H9 (cell line): Measurements from ENCODE around the gene NUP188. TPM values are rescaled to one million over a fixed set of nuclear protein-coding genes. Genes with fewer than 3 reads are reported as not detected.
A peak's percentile ranks its signal among the peaks of the same experiment; 100 is the strongest.

Source experiments
- DNase-seq: peaks from one replicate; pipeline ENCODE4 v3.0.0-alpha.2; 2017
- H2AFZ ChIP-seq: one replicate; pipeline ENCODE4 v1.6.1; 2013; ENCODE audit warnings: mild to moderate bottlenecking, low read length, control low read depth, moderate library complexity
- H2AK5ac ChIP-seq: 2 replicates; pipeline ENCODE4 v1.6.1; 2013; ENCODE audit warnings: low read length, control low read depth, mixed read lengths; ENCODE audit not compliant: insufficient read length
- H2BK120ac ChIP-seq: one replicate; pipeline ENCODE4 v1.6.1; 2013; ENCODE audit warnings: low read depth, mild to moderate bottlenecking, low read length, control low read depth, inconsistent platforms; ENCODE audit not compliant: poor library complexity, severe bottlenecking
- H2BK12ac ChIP-seq: 2 replicates; pipeline ENCODE4 v1.6.1; 2013; ENCODE audit warnings: low read length, control low read depth, mixed read lengths, low read depth; ENCODE audit not compliant: insufficient read length
- H2BK15ac ChIP-seq: 2 replicates; pipeline ENCODE4 v1.6.1; 2013; ENCODE audit warnings: low read depth, low read length, control low read depth
- H2BK20ac ChIP-seq: one replicate; pipeline ENCODE4 v1.6.1; 2013; ENCODE audit warnings: low read depth, mild to moderate bottlenecking, low read length, control low read depth, inconsistent platforms; ENCODE audit not compliant: poor library complexity, severe bottlenecking
- H2BK5ac ChIP-seq: 2 replicates; pipeline ENCODE4 v1.6.1; 2013; ENCODE audit warnings: low read length, control low read depth, mixed read lengths; ENCODE audit not compliant: insufficient read length
- H3K14ac ChIP-seq: 2 replicates; pipeline ENCODE4 v1.6.1; 2013; ENCODE audit warnings: low read length, control low read depth; ENCODE audit not compliant: insufficient read depth
- H3K18ac ChIP-seq: 2 replicates; pipeline ENCODE4 v1.6.1; 2013; ENCODE audit warnings: low read depth, mild to moderate bottlenecking, mixed read lengths, low read length, control low read depth; ENCODE audit not compliant: insufficient read length
- H3K23ac ChIP-seq: 2 replicates; pipeline ENCODE4 v1.6.1; 2013; ENCODE audit warnings: low read length, control low read depth, mixed read lengths, low read depth; ENCODE audit not compliant: insufficient read length
- H3K23me2 ChIP-seq: 2 replicates; pipeline ENCODE4 v1.6.1; 2013; ENCODE audit warnings: low read depth, mild to moderate bottlenecking, mixed read lengths, low read length, control low read depth; ENCODE audit not compliant: insufficient read length, poor library complexity, severe bottlenecking
- H3K27ac ChIP-seq: 2 replicates; pipeline ENCODE4 v1.5.1; 2013; ENCODE audit warnings: low read length, control low read depth, mixed read lengths, low read depth; ENCODE audit not compliant: insufficient read length
- H3K27me3 ChIP-seq: 2 replicates; pipeline ENCODE4 v1.6.1; 2013; ENCODE audit warnings: low read length, control low read depth, inconsistent platforms; ENCODE audit not compliant: insufficient read depth
- H3K4ac ChIP-seq: 2 replicates; pipeline ENCODE4 v1.6.1; 2013; ENCODE audit warnings: low read depth, mild to moderate bottlenecking, control low read depth, inconsistent platforms, low read length, moderate library complexity
- H3K4me1 ChIP-seq: 2 replicates; pipeline ENCODE4 v1.6.1; 2013; ENCODE audit warnings: low read length, control low read depth, inconsistent platforms; ENCODE audit not compliant: insufficient read depth
- H3K4me2 ChIP-seq: 2 replicates; pipeline ENCODE4 v1.6.1; 2013; ENCODE audit warnings: low read length, control low read depth, mixed read lengths; ENCODE audit not compliant: insufficient read length, insufficient read depth
- H3K56ac ChIP-seq: 2 replicates; pipeline ENCODE4 v1.6.1; 2013; ENCODE audit warnings: low read depth, mild to moderate bottlenecking, mixed read lengths, low read length, control low read depth; ENCODE audit not compliant: insufficient read length
- H3K79me1 ChIP-seq: 2 replicates; pipeline ENCODE4 v1.6.1; 2013; ENCODE audit warnings: low read depth, mild to moderate bottlenecking, moderate library complexity, low read length, control low read depth, inconsistent platforms; ENCODE audit not compliant: insufficient read depth, poor library complexity, severe bottlenecking
- H3K79me2 ChIP-seq: 2 replicates; pipeline ENCODE4 v1.6.1; 2013; ENCODE audit warnings: low read length, control low read depth, inconsistent platforms; ENCODE audit not compliant: insufficient read depth
- H3K9ac ChIP-seq: 2 replicates; pipeline ENCODE4 v1.6.1; 2013; ENCODE audit warnings: low read length, control low read depth, mixed read lengths; ENCODE audit not compliant: insufficient read length; ENCODE audit errors: extremely low read depth
- H3K9me3 ChIP-seq: one replicate; pipeline ENCODE4 v1.6.1; 2013; ENCODE audit warnings: low read depth, low read length, inconsistent platforms; ENCODE audit not compliant: control insufficient read depth
- H3T11ph ChIP-seq: one replicate; pipeline ENCODE4 v1.6.1; 2013; ENCODE audit warnings: mild to moderate bottlenecking, low read length, control low read depth, inconsistent platforms
- H4K20me1 ChIP-seq: one replicate; pipeline ENCODE4 v1.6.1; 2013; ENCODE audit not compliant: control insufficient read depth, insufficient read length, insufficient read depth
- H4K5ac ChIP-seq: 2 replicates; pipeline ENCODE4 v1.6.1; 2013; ENCODE audit warnings: low read depth, mild to moderate bottlenecking, mixed read lengths, low read length, control low read depth; ENCODE audit not compliant: insufficient read length
- H4K8ac ChIP-seq: replicated peaks from 2 replicates; pipeline ENCODE4 v1.6.1; 2013; ENCODE audit warnings: low read length, control low read depth, mixed read lengths, low read depth; ENCODE audit not compliant: insufficient read length
- H4K91ac ChIP-seq: 2 replicates; pipeline ENCODE4 v1.6.1; 2013; ENCODE audit warnings: low read depth, mild to moderate bottlenecking, moderate library complexity, mixed read lengths, low read length, control low read depth; ENCODE audit not compliant: insufficient read length
- H3K27ac Mint-ChIP-seq, 3 experiments: 2 replicates in 2 of 3; 3 replicates in 1 of 3; pipeline ENCODE4 v1.8.0; 2020 to 2021; ENCODE audit warnings: mixed read lengths in 3 of 3, mild to moderate bottlenecking in 1 of 3, moderate library complexity in 1 of 3
- H3K27me3 Mint-ChIP-seq: 2 replicates; pipeline ENCODE4 v1.8.0; 2021; ENCODE audit warnings: low read depth, mild to moderate bottlenecking, moderate library complexity, mixed read lengths
- H3K36me3 Mint-ChIP-seq, 3 experiments: 2 replicates in 2 of 3; 3 replicates in 1 of 3; pipeline ENCODE4 v1.8.0; 2020 to 2021; ENCODE audit warnings: low read depth in 3 of 3, mixed read lengths in 3 of 3; ENCODE audit not compliant: insufficient read depth in 1 of 3
- H3K4me1 Mint-ChIP-seq, 2 experiments: 2 replicates each; pipeline ENCODE4 v1.8.0; 2020; ENCODE audit warnings: mixed read lengths in 2 of 2
- H3K4me3 Mint-ChIP-seq, 2 experiments: 2 replicates in 1 of 2; 3 replicates in 1 of 2; pipeline ENCODE4 v1.8.0; 2020 to 2021; ENCODE audit warnings: mild to moderate bottlenecking in 2 of 2, mixed read lengths in 2 of 2, moderate library complexity in 1 of 2
- H3K9me3 Mint-ChIP-seq, 2 experiments: 2 replicates in 1 of 2; 3 replicates in 1 of 2; pipeline ENCODE4 v1.8.0; 2020; ENCODE audit warnings: mild to moderate bottlenecking in 2 of 2, mixed read lengths in 2 of 2, moderate library complexity in 1 of 2
- CTCF ChIP-seq: fragments of 200-600 bp; sonication (generic); conservative IDR thresholded peaks from 3 replicates; pipeline ENCODE4 v1.8.0; 2021; ENCODE audit warnings: antibody characterized with exemption, mild to moderate bottlenecking
- WGBS: extraction: QIAGEN DNeasy Blood & Tissue Kit; methylation state at CpG from one replicate; pipeline ENCODE4 v1.1.7; 2013; ENCODE audit warnings: missing lambda C conversion rate, low lambda C conversion rate, mixed read lengths; ENCODE audit not compliant: insufficient read length; ENCODE audit errors: extremely low coverage; 5-methylcytosine and 5-hydroxymethylcytosine counted together
- total RNA-seq: library from RNA; stranded (reverse); gene quantifications from 2 replicates; pipeline ENCODE4 v1.2.1, GENCODE V29; 2021

The NUP188 gene
- total RNA-seq, 1 experiment from 2014 or later, result 101 TPM

DNA sequence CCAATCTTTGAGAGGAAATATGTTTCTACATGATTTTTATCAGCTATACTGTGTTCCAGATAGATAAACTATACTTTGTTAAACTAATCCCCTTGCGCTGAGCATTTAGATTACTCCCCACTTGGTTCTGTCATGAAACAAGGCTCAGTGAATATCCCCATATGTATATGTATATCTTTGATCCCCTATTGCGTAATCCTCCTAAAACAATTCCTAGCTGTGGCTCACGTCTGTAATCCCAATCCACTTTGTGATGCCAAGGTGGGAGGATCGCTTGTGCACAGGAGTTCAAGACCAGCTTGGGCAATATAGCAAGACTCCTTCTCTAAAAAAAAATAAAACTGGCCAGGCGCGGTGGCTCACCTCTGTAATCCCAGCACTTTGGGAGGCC is 24.0 kb upstream of the NUP188 start:
- no peak overlapping the region for H3K18ac ChIP-seq
- H3K36me3 Mint-ChIP-seq, result peaks cover 0 to 8% (median 3%) of the 10 kb centered on the region in 3 experiments; a peak in 3 of 7 replicates
- H4K91ac ChIP-seq, result no peak overlapping the region
- no peak overlapping the region for H4K5ac ChIP-seq
- H3K79me1 ChIP-seq, result no peaks in the 10 kb centered on the region
- no peaks in the 10 kb centered on the region for H3K27me3 ChIP-seq
- no peaks in the 10 kb centered on the region for H3K9me3 ChIP-seq
- peaks cover 22% of the 10 kb centered on the region in 2 experiments for H3K4me1 Mint-ChIP-seq
- H2AK5ac ChIP-seq, result no peak overlapping the region
- H3K4me1 ChIP-seq, result no peaks in the 10 kb centered on the region; the same call in 1 of the 2 replicates
- no peak overlapping the region for H3K14ac ChIP-seq
- no peak overlapping the region for H2BK120ac ChIP-seq
- no peak overlapping the region for H3T11ph ChIP-seq
- H3K4me3 Mint-ChIP-seq, result peak overlapping the region in 1 of 2 experiments; percentile 35; a peak in 3 of 5 replicates
- no peak overlapping the region for H3K56ac ChIP-seq
- H3K4me2 ChIP-seq, result no peak overlapping the region
- no peak for TF ChIP-seq CTCF
- H4K20me1 ChIP-seq, result no peaks in the 10 kb centered on the region
- no peak overlapping the region for H3K4ac ChIP-seq
- no peaks in the 10 kb centered on the region for H3K23me2 ChIP-seq
- no peak overlapping the region for H3K23ac ChIP-seq
- no peak overlapping the region for H3K27ac Mint-ChIP-seq
- H3K9ac ChIP-seq, result no peak overlapping the region
- no peaks in the 10 kb centered on the region for H3K9me3 Mint-ChIP-seq
- no peak for DNase-seq
- H2AFZ ChIP-seq, result no peak overlapping the region
- H4K8ac ChIP-seq, result no peak overlapping the region
- no peaks in the 10 kb centered on the region for H3K79me2 ChIP-seq
- no peak overlapping the region for H2BK20ac ChIP-seq
- H2BK15ac ChIP-seq, result no peak overlapping the region
- H3K27me3 Mint-ChIP-seq, result no peaks in the 10 kb centered on the region; the same call in 1 of the 2 replicates
- no CpG with 5 or more reads among the region's 6 CpGs for WGBS
- no peak overlapping the region for H3K27ac ChIP-seq
- no peak overlapping the region for H2BK12ac ChIP-seq
- no peak overlapping the region for H2BK5ac ChIP-seq
